ENCODE results near the gene UBP1. TPM values are rescaled to one million over a fixed set of nuclear protein-coding genes. Genes with fewer than 3 reads are reported as not detected.

The UBP1 gene
- total and polyA plus RNA-seq, 9 of the 15 experiments (the other 6 are each of a cell fraction or from before 2014, with no cell fraction given) = 13.6 to 143 (median 79.6) TPM

- peaks cover 97% of the 10 kb centered on the region for H3K36me3 ChIP-seq (ENCODE audit: control insufficient read depth, insufficient read depth, low read length)
- ATAC-seq = no peak
- TF ChIP-seq SNIP1 (IDR thresholded peaks at IDR 0.05; ENCODE audit: low read depth) (no peak), ZBTB40 (IDR thresholded peaks at IDR 0.05) (peak; percentile 95), ZBTB40 (CRISPR knock-in tag; IDR thresholded peaks at IDR 0.05) (peak; percentile 93), ZNF217 (CRISPR knock-in tag; IDR thresholded peaks at IDR 0.05) (no peak), ATF7 (IDR thresholded peaks at IDR 0.05) (no peak), ZKSCAN3 (CRISPR knock-in tag; IDR thresholded peaks at IDR 0.05) (no peak), TSHZ1 (CRISPR knock-in tag; IDR thresholded peaks at IDR 0.05) (no peak), SMC3 (conservative IDR thresholded peaks at IDR 0.05; ENCODE audit: insufficient read depth, low read depth, low read length) (no peak)
Observed at GRCh38 chr3:33394403-33395054, 45.7 kb downstream of the UBP1 start.

More at GRCh38 chr3:33394403-33395054, 45.7 kb downstream of the UBP1 start:
- FAIRE-seq (no peak), DNase-seq (ENCODE audit: extremely low read depth in 1 of 4, low spot score in 3 of 4) (no peak)
- ChIA-PET POLR2A (interaction anchor here (0.6 to 1.9 kb wide), 4 partner anchors 9 to 61 kb away, joined by 3 to 14 read pairs (median 4); no protein-coding TSS in a partner anchor), CTCF (ENCODE audit: low intra/inter-chr PET ratio) (no interaction called here)
- Histone ChIP-seq H3K4me3 (no peak overlapping the region), H3K9ac (ENCODE audit: insufficient read depth in 1 of 2, low read depth in 2 of 2, low read length in 2 of 2) (no peak overlapping the region), H3K9me1 (ENCODE audit: control insufficient read depth, insufficient read depth, low read length) (no peaks in the 10 kb centered on the region), H4K20me1 (replicated peaks; ENCODE audit: control insufficient read depth, insufficient read depth, low read length) (no peaks in the 10 kb centered on the region), H3K27me3 (ENCODE audit: control insufficient read depth in 2 of 2, insufficient read depth in 2 of 2, low read length in 2 of 2) (no peaks in the 10 kb centered on the region), H3K27ac (ENCODE audit: extremely low read depth, low read depth, low read length) (no peak overlapping the region), H3K4me2 (ENCODE audit: insufficient read depth, low read length) (no peak overlapping the region), H2AFZ (ENCODE audit: low read depth, low read length) (no peak overlapping the region), H3K4me1 (replicated peaks in 1 of 2; ENCODE audit: control insufficient read depth in 2 of 2, insufficient read depth in 2 of 2, low read length in 2 of 2) (no peaks in the 10 kb centered on the region), H3K9me3 (replicated peaks; ENCODE audit: control insufficient read depth, insufficient read depth, low read depth, low read length) (no peaks in the 10 kb centered on the region), H3K79me2 (ENCODE audit: control insufficient read depth, insufficient read depth, low read length) (no peaks in the 10 kb centered on the region)
- intact Hi-C loops (cut with micrococcal nuclease) (no loop called here), in situ Hi-C loops (cut with MboI) (no loop called here)
- WGBS (ENCODE audit: insufficient coverage, low coverage, missing lambda C conversion rate) = 88% methylated on average over 1 of the region's 1 CpG
- BruUV-seq (replicated peaks) = no TSS peak
